Measurements from ENCODE around the gene ZFPL1.

- TF ChIP-seq, protein P1, sequence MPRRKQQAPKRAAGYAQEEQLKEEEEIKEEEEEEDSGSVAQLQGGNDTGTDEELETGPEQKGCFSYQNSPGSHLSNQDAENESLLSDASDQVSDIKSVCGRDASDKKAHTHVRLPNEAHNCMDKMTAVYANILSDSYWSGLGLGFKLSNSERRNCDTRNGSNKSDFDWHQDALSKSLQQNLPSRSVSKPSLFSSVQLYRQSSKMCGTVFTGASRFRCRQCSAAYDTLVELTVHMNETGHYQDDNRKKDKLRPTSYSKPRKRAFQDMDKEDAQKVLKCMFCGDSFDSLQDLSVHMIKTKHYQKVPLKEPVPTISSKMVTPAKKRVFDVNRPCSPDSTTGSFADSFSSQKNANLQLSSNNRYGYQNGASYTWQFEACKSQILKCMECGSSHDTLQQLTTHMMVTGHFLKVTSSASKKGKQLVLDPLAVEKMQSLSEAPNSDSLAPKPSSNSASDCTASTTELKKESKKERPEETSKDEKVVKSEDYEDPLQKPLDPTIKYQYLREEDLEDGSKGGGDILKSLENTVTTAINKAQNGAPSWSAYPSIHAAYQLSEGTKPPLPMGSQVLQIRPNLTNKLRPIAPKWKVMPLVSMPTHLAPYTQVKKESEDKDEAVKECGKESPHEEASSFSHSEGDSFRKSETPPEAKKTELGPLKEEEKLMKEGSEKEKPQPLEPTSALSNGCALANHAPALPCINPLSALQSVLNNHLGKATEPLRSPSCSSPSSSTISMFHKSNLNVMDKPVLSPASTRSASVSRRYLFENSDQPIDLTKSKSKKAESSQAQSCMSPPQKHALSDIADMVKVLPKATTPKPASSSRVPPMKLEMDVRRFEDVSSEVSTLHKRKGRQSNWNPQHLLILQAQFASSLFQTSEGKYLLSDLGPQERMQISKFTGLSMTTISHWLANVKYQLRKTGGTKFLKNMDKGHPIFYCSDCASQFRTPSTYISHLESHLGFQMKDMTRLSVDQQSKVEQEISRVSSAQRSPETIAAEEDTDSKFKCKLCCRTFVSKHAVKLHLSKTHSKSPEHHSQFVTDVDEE (CRISPR knock-in tag; IDR thresholded peaks at IDR 0.05) = no peak
- TF ChIP-seq ZFP30 (CRISPR knock-in tag; IDR thresholded peaks at IDR 0.05) (no peak), ZC3H10 (CRISPR knock-in tag; IDR thresholded peaks at IDR 0.05) (no peak), POU6F1 (CRISPR knock-in tag; IDR thresholded peaks at IDR 0.05; ENCODE audit: borderline replicate concordance, low read depth) (no peak), TCF4 (CRISPR knock-in tag; IDR thresholded peaks at IDR 0.05; ENCODE audit: borderline replicate concordance) (no peak)
- TF ChIP-seq, protein P2, sequence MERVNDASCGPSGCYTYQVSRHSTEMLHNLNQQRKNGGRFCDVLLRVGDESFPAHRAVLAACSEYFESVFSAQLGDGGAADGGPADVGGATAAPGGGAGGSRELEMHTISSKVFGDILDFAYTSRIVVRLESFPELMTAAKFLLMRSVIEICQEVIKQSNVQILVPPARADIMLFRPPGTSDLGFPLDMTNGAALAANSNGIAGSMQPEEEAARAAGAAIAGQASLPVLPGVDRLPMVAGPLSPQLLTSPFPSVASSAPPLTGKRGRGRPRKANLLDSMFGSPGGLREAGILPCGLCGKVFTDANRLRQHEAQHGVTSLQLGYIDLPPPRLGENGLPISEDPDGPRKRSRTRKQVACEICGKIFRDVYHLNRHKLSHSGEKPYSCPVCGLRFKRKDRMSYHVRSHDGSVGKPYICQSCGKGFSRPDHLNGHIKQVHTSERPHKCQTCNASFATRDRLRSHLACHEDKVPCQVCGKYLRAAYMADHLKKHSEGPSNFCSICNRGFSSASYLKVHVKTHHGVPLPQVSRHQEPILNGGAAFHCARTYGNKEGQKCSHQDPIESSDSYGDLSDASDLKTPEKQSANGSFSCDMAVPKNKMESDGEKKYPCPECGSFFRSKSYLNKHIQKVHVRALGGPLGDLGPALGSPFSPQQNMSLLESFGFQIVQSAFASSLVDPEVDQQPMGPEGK (CRISPR knock-in tag; IDR thresholded peaks at IDR 0.05; ENCODE audit: borderline replicate concordance) = no peak
Observed at GRCh38 chr11:65045728-65046127, 38.3 kb upstream of the ZFPL1 start.
